Measurements from ENCODE around the gene OR5D14.

Gene OR5D14

DNA sequence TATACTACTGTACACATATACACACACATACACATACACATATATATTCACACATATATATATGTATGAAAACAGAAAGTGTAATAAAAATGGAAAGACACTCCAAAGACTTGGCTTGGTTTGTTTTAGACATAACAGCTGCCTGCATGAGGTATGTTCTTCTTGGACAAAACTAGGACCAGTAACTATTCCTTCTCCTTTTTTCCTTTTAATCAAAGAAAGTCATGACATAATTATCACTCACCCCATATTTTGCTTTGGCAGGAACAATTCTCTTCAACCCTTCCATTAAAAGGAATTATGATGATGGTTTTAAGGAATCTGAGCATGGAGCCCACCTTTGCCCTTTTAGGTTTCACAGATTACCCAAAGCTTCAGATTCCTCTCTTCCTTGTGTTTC lies at the start of gene OR5D14:
Gene OR5D14 (plus strand): TSS at position 301 of the 400 bp plus-strand sequence. CDS start 0 bp downstream, at position 301.
- Mint-ChIP-seq H3K4me3 (no peak within 1 kb of the TSS), H3K9me3 (peaks cover 42% of the 10 kb centered on the region), H3K27ac (no peak within 1 kb of the TSS), H3K36me3 (ENCODE audit: low read depth) (no peaks in the 10 kb centered on the region), H3K4me1 (ENCODE audit: low read depth) (no peaks in the 10 kb centered on the region), H3K27me3 (ENCODE audit: low read depth) (no peaks in the 10 kb centered on the region)
- DNase-seq (ENCODE audit: low spot score) = no peak

GRCh38 chr11:55773138-55773537 lies 22.2 kb upstream of the OR5D14 start, which contains the start of gene OR5D13:
Gene OR5D13, plus strand, starts transcription at chr11:55773438. Its CDS starts 0 bp downstream, at chr11:55773438.
- no peak for DNase-seq (ENCODE audit: low spot score)
- Mint-ChIP-seq H3K27ac (no peak within 1 kb of the TSS), H3K4me1 (ENCODE audit: low read depth) (no peaks in the 10 kb centered on the region), H3K36me3 (ENCODE audit: low read depth) (no peaks in the 10 kb centered on the region), H3K27me3 (ENCODE audit: low read depth) (no peaks in the 10 kb centered on the region), H3K4me3 (no peak within 1 kb of the TSS), H3K9me3 (peaks cover 44% of the 10 kb centered on the region)

- H3K4me1 Mint-ChIP-seq (ENCODE audit: low read depth) = no peaks in the 10 kb centered on the region
- no peak overlapping the region for H3K4me3 Mint-ChIP-seq
- H3K36me3 Mint-ChIP-seq (ENCODE audit: low read depth) = no peaks in the 10 kb centered on the region
- no peaks in the 10 kb centered on the region for H3K27me3 Mint-ChIP-seq (ENCODE audit: low read depth)
- H3K27ac Mint-ChIP-seq = no peak overlapping the region
- no peak for DNase-seq (ENCODE audit: low spot score)
- peaks cover 41% of the 10 kb centered on the region for H3K9me3 Mint-ChIP-seq
Measured at GRCh38 chr11:55791606-55792005, 3.8 kb upstream of the OR5D14 start.

DNA sequence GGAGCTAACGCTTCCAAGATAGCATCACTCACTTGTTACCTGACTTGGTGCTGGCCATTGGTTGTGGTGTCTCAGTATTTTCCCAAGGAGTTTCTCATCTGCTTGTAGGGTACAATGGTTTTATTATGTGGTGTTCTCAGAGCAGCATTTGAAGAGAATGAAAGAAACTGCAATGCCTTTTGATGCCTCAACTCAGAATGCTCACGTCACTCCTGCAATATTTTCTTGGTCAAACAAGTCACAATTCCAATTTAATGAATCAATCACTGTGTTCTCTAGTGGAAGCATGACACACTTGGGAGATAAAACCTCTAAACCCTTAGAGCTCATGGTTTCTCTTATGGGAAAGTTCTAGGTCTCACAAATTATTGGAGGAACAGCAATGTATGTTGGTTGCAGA lies 2.0 kb upstream of the OR5D14 start:
- Mint-ChIP-seq H3K36me3 (ENCODE audit: low read depth) (no peaks in the 10 kb centered on the region), H3K27ac (no peak overlapping the region), H3K9me3 (peaks cover 31% of the 10 kb centered on the region), H3K4me3 (no peak overlapping the region), H3K4me1 (ENCODE audit: low read depth) (no peaks in the 10 kb centered on the region), H3K27me3 (ENCODE audit: low read depth) (no peaks in the 10 kb centered on the region)
- DNase-seq (ENCODE audit: low spot score) = no peak

- Mint-ChIP-seq H3K9me3 (peaks cover 54% of the 10 kb centered on the region), H3K27ac (no peak overlapping the region), H3K4me1 (ENCODE audit: low read depth) (no peaks in the 10 kb centered on the region), H3K4me3 (no peak overlapping the region), H3K27me3 (ENCODE audit: low read depth) (no peaks in the 10 kb centered on the region), H3K36me3 (ENCODE audit: low read depth) (no peaks in the 10 kb centered on the region)
- no peak for DNase-seq (ENCODE audit: low spot score)
Measured at GRCh38 chr11:55806248-55806647, 10.9 kb downstream of the OR5D14 start.

GRCh38 chr11:55811067-55811466 lies 15.7 kb downstream of the OR5D14 start, which contains the start of gene OR5L1:
Gene OR5L1, plus strand, starts transcription at chr11:55811367. Its CDS starts 100 bp downstream, at chr11:55811467.
- Mint-ChIP-seq H3K4me3 (no peak within 1 kb of the TSS), H3K9me3 (peaks cover 47% of the 10 kb centered on the region), H3K27ac (no peak within 1 kb of the TSS), H3K27me3 (ENCODE audit: low read depth) (no peaks in the 10 kb centered on the region), H3K36me3 (ENCODE audit: low read depth) (no peaks in the 10 kb centered on the region), H3K4me1 (ENCODE audit: low read depth) (no peaks in the 10 kb centered on the region)
- DNase-seq (ENCODE audit: low spot score) = no peak

- no peak within 1 kb of the TSS for H3K27ac Mint-ChIP-seq
Measured at GRCh38 chr11:55819330-55819729, 24.0 kb downstream of the OR5D14 start, which contains the start of gene OR5D18. Gene OR5D18, plus strand, starts transcription at chr11:55819630. Its CDS starts 0 bp downstream, at chr11:55819630.

DNA sequence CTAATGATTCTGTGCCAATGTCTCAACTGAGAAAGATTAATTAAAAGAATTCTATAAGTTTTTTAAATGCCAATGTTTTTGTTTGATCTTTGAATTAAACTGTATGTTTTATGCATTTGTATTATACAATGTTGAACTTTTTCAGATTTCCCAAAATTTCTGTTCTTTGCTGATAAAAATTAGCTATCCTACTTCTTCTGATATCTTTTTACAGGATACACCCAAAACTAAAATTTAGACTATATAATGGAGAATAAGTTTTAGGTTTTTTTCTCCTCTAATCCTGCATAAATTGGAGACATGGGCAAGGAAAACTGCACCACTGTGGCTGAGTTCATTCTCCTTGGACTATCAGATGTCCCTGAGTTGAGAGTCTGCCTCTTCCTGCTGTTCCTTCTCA lies 31.6 kb downstream of the OR5D14 start, which contains the start of gene OR5L2:
Gene OR5L2 (plus strand): TSS at position 301 of the 400 bp plus-strand sequence. CDS start 0 bp downstream, at position 301.
- H3K4me3 Mint-ChIP-seq = no peak within 1 kb of the TSS
- DNase-seq (ENCODE audit: low spot score) = no peak
- H3K9me3 Mint-ChIP-seq = peaks cover 26% of the 10 kb centered on the region
- H3K36me3 Mint-ChIP-seq (ENCODE audit: low read depth) = no peaks in the 10 kb centered on the region
- no peaks in the 10 kb centered on the region for H3K4me1 Mint-ChIP-seq (ENCODE audit: low read depth)
- H3K27me3 Mint-ChIP-seq (ENCODE audit: low read depth) = no peaks in the 10 kb centered on the region
- no peak within 1 kb of the TSS for H3K27ac Mint-ChIP-seq

More at GRCh38 chr11:55819330-55819729, 24.0 kb downstream of the OR5D14 start, which contains the start of gene OR5D18:
- Mint-ChIP-seq H3K36me3 (ENCODE audit: low read depth) (no peaks in the 10 kb centered on the region), H3K4me3 (no peak within 1 kb of the TSS), H3K9me3 (peaks cover 58% of the 10 kb centered on the region), H3K4me1 (ENCODE audit: low read depth) (no peaks in the 10 kb centered on the region), H3K27me3 (ENCODE audit: low read depth) (no peaks in the 10 kb centered on the region)
- DNase-seq (ENCODE audit: low spot score) = no peak

DNA sequence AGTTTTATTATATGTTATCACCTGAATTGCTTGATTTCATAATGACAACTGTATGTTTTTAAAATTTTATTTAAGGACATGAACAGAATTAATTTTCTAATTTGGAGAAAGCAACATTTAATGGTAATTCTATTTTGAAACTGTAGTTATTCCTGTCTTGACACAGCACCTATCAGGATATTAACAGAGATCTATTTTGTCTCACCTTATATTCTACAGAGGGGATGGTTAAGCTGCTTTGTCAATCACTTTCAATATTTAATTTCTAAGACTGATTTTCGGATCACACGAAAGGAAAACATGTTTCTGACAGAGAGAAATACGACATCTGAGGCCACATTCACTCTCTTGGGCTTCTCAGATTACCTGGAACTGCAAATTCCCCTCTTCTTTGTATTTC lies 43.1 kb downstream of the OR5D14 start, which contains the start of gene OR5D16:
Gene OR5D16 (plus strand): TSS at position 301 of the 400 bp plus-strand sequence. CDS start 0 bp downstream, at position 301.
- H3K4me1 Mint-ChIP-seq (ENCODE audit: low read depth) = no peaks in the 10 kb centered on the region
- H3K27me3 Mint-ChIP-seq (ENCODE audit: low read depth) = no peaks in the 10 kb centered on the region
- no peaks in the 10 kb centered on the region for H3K36me3 Mint-ChIP-seq (ENCODE audit: low read depth)
- H3K27ac Mint-ChIP-seq = no peak within 1 kb of the TSS
- no peak within 1 kb of the TSS for H3K4me3 Mint-ChIP-seq
- no peak for DNase-seq (ENCODE audit: low spot score)
- peaks cover 44% of the 10 kb centered on the region for H3K9me3 Mint-ChIP-seq
